ENCODE results near the gene TRIM7.

DNA sequence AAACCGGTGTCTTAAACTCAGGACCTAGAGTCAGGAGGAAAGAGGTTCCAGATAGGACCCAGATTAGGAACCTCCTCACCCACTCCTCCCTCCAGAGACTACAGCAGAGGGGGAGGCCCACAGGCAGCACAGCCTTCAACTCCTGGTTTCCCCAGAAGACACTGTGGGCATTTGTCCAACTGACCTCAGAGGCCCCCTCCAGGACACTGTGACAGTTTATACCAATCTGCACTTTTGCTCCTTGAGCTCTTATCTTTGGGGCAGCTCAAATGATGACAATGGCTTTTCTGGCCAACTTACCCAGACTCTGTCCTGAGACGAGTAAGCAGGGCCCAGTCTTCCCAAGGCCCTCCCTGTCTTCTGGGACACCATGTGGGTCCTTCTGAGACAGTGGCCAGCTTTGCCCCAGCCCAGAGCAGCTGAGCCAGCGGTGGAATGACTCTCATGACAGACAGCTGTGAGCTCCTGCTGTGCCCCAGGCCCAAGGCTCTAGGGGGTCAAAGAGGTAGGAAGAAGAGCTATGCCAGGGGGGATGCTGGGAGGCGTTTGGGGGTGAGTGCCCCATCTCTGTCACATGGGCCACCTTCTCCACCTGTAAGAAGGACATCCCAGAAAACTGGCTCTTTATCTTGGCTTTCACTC lies 43.3 kb downstream of the TRIM7 start:
- TF ChIP-seq, protein P1, sequence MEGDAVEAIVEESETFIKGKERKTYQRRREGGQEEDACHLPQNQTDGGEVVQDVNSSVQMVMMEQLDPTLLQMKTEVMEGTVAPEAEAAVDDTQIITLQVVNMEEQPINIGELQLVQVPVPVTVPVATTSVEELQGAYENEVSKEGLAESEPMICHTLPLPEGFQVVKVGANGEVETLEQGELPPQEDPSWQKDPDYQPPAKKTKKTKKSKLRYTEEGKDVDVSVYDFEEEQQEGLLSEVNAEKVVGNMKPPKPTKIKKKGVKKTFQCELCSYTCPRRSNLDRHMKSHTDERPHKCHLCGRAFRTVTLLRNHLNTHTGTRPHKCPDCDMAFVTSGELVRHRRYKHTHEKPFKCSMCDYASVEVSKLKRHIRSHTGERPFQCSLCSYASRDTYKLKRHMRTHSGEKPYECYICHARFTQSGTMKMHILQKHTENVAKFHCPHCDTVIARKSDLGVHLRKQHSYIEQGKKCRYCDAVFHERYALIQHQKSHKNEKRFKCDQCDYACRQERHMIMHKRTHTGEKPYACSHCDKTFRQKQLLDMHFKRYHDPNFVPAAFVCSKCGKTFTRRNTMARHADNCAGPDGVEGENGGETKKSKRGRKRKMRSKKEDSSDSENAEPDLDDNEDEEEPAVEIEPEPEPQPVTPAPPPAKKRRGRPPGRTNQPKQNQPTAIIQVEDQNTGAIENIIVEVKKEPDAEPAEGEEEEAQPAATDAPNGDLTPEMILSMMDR (IDR thresholded peaks at IDR 0.05) = no peak
- no peak for TF ChIP-seq EZH2 (IDR thresholded peaks at IDR 0.05; ENCODE audit: borderline replicate concordance, insufficient read depth, low read depth, low read length, poor library complexity, severe bottlenecking)
